Measurements from ENCODE around the gene GRK7.

GRCh38 chr3:141764465-141764864, 1.3 kb downstream of the GRK7 start:
- TF ChIP-seq, protein P1, sequence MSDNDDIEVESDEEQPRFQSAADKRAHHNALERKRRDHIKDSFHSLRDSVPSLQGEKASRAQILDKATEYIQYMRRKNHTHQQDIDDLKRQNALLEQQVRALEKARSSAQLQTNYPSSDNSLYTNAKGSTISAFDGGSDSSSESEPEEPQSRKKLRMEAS (IDR thresholded peaks at IDR 0.05): no peak
- TF ChIP-seq REST (IDR thresholded peaks at IDR 0.05; ENCODE audit: low read depth) (no peak), RAD21 (IDR thresholded peaks at IDR 0.05; ENCODE audit: low read depth) (no peak), EGR1 (IDR thresholded peaks at IDR 0.05) (no peak), CEBPB (IDR thresholded peaks at IDR 0.05) (no peak), EP300 (IDR thresholded peaks at IDR 0.05; ENCODE audit: borderline replicate concordance) (no peak), TAF1 (IDR thresholded peaks at IDR 0.05; ENCODE audit: low read depth) (no peak), TCF12 (IDR thresholded peaks at IDR 0.05; ENCODE audit: low read depth) (no peak), FOXM1 (IDR thresholded peaks at IDR 0.05; ENCODE audit: borderline replicate concordance, low read depth) (no peak)
- TF ChIP-seq, protein P2, sequence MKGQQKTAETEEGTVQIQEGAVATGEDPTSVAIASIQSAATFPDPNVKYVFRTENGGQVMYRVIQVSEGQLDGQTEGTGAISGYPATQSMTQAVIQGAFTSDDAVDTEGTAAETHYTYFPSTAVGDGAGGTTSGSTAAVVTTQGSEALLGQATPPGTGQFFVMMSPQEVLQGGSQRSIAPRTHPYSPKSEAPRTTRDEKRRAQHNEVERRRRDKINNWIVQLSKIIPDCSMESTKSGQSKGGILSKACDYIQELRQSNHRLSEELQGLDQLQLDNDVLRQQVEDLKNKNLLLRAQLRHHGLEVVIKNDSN (IDR thresholded peaks at IDR 0.05): no peak

Measured in Ishikawa (cell line).